Endodermal cell (in vitro differentiated cells): Measurements from ENCODE around the gene DESI2. TPM values are rescaled to one million over a fixed set of nuclear protein-coding genes. Genes with fewer than 3 reads are reported as not detected.

ENCODE experiments used
- DNase-seq: peaks from one replicate; pipeline ENCODE4 v3.0.0-alpha.2; 2017
- H3K27ac ChIP-seq: 2 replicates; pipeline ENCODE4 v1.5.1; 2013; ENCODE audit warnings: mild to moderate bottlenecking, low read depth, low read length, moderate library complexity
- H3K27me3 ChIP-seq: 2 replicates; pipeline ENCODE4 v1.6.1; 2013; ENCODE audit warnings: mild to moderate bottlenecking, low read length, moderate library complexity; ENCODE audit not compliant: insufficient read depth, control insufficient read depth, poor library complexity, severe bottlenecking
- H3K36me3 ChIP-seq: 2 replicates; pipeline ENCODE4 v1.7.0; 2013; ENCODE audit warnings: mild to moderate bottlenecking, low read length, moderate library complexity; ENCODE audit not compliant: control insufficient read depth, insufficient read depth
- H3K4me1 ChIP-seq: one replicate; pipeline ENCODE4 v1.7.0; 2013; ENCODE audit warnings: low read length; ENCODE audit not compliant: control insufficient read depth, insufficient read depth
- H3K4me3 ChIP-seq: 2 replicates; pipeline ENCODE4 v1.5.1; 2013; ENCODE audit warnings: mild to moderate bottlenecking, low read length, moderate library complexity
- H3K9ac ChIP-seq: 2 replicates; pipeline ENCODE4 v1.6.1; 2013; ENCODE audit warnings: mild to moderate bottlenecking, low read length, moderate library complexity; ENCODE audit not compliant: poor library complexity, severe bottlenecking; ENCODE audit errors: extremely low read depth
- H3K9me3 ChIP-seq: 2 replicates; pipeline ENCODE4 v1.6.1; 2013; ENCODE audit warnings: mild to moderate bottlenecking, low read length, moderate library complexity; ENCODE audit not compliant: control insufficient read depth
- H3K27ac Mint-ChIP-seq: 2 replicates; pipeline ENCODE4 v1.8.0; 2020; ENCODE audit warnings: mixed read lengths
- H3K27me3 Mint-ChIP-seq: 2 replicates; pipeline ENCODE4 v1.8.0; 2021; ENCODE audit warnings: mild to moderate bottlenecking, mixed read lengths; ENCODE audit not compliant: insufficient read depth
- H3K36me3 Mint-ChIP-seq: 2 replicates; pipeline ENCODE4 v1.8.0; 2020; ENCODE audit warnings: low read depth, mixed read lengths
- H3K4me1 Mint-ChIP-seq: 2 replicates; pipeline ENCODE4 v1.8.0; 2020; ENCODE audit warnings: mixed read lengths
- H3K4me3 Mint-ChIP-seq: 2 replicates; pipeline ENCODE4 v1.8.0; 2020; ENCODE audit warnings: mild to moderate bottlenecking, moderate library complexity, mixed read lengths
- H3K9me3 Mint-ChIP-seq: 2 replicates; pipeline ENCODE4 v1.8.0; 2020; ENCODE audit warnings: mild to moderate bottlenecking, mixed read lengths
- WGBS, 2 experiments: methylation state at CpG; one replicate each; pipeline versions ENCODE4 v1.1.5 to v1.1.7; 2013; ENCODE audit warnings: missing lambda C conversion rate in 2 of 2, mixed read lengths in 1 of 2; ENCODE audit not compliant: insufficient coverage in 1 of 2, insufficient read length in 1 of 2; 5-methylcytosine and 5-hydroxymethylcytosine counted together
- total RNA-seq, 2 donors: library from RNA; stranded (reverse); fragmentation: NEBNext Ultra II Directional in 1 of 2; extraction: Animal tissue kit (Norgen Biotek cat#: 25700) in 1 of 2; gene quantifications; 2 replicates in 1 of 2; 3 replicates in 1 of 2; pipeline ENCODE4 v1.2.1, GENCODE V29; 2021
- TF ChIP-seq, protein P1 (sequence below): fragments of 200-600 bp; sonication (generic); conservative IDR thresholded peaks from 2 replicates; pipeline ENCODE4 v1.5.0; 2021; ENCODE audit warnings: antibody characterized with exemption, mild to moderate bottlenecking

Gene DESI2
- total RNA-seq, 2 donors from 2014 or later = 50.0 to 50.2 TPM

DNA sequence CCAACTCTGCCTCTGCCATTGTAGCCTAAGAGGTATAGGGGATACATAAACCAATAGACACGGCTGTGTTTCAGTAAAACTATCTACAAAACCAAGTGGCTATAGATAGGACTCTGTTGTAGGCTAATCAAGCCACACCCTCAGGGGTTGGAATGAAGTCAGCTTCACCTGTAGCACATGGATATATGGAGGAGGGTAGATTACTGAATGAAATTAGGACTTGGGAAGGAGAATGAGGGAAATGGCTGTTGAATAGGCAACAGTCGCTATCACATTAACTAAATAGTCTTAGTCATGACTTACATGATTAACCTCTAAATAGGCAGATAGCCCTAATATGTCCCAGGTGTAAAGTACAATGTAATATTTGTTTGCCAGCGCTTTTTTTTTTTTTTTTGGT is 49.7 kb downstream of the DESI2 start:
- Histone ChIP-seq H3K9ac (no peak overlapping the region), H3K27ac (no peak overlapping the region), H3K9me3 (peaks cover 13% of the 10 kb centered on the region), H3K4me1 (no peaks in the 10 kb centered on the region), H3K36me3 (peaks cover 60% of the 10 kb centered on the region), H3K27me3 (no peaks in the 10 kb centered on the region), H3K4me3 (no peak overlapping the region)
- no peaks in the 10 kb centered on the region for H3K27me3 Mint-ChIP-seq
- no peak for DNase-seq
- H3K4me1 Mint-ChIP-seq = no peaks in the 10 kb centered on the region
- TF ChIP-seq, protein P1, sequence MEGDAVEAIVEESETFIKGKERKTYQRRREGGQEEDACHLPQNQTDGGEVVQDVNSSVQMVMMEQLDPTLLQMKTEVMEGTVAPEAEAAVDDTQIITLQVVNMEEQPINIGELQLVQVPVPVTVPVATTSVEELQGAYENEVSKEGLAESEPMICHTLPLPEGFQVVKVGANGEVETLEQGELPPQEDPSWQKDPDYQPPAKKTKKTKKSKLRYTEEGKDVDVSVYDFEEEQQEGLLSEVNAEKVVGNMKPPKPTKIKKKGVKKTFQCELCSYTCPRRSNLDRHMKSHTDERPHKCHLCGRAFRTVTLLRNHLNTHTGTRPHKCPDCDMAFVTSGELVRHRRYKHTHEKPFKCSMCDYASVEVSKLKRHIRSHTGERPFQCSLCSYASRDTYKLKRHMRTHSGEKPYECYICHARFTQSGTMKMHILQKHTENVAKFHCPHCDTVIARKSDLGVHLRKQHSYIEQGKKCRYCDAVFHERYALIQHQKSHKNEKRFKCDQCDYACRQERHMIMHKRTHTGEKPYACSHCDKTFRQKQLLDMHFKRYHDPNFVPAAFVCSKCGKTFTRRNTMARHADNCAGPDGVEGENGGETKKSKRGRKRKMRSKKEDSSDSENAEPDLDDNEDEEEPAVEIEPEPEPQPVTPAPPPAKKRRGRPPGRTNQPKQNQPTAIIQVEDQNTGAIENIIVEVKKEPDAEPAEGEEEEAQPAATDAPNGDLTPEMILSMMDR = no peak
- H3K36me3 Mint-ChIP-seq = peaks cover 72% of the 10 kb centered on the region
- H3K9me3 Mint-ChIP-seq = no peaks in the 10 kb centered on the region
- 92% methylated on average over 3 of the region's 3 CpGs; no CpG with 5 or more reads in 1 of the 2 experiments for WGBS, 2 experiments
- H3K4me3 Mint-ChIP-seq = no peak overlapping the region
- no peak overlapping the region for H3K27ac Mint-ChIP-seq

DNA sequence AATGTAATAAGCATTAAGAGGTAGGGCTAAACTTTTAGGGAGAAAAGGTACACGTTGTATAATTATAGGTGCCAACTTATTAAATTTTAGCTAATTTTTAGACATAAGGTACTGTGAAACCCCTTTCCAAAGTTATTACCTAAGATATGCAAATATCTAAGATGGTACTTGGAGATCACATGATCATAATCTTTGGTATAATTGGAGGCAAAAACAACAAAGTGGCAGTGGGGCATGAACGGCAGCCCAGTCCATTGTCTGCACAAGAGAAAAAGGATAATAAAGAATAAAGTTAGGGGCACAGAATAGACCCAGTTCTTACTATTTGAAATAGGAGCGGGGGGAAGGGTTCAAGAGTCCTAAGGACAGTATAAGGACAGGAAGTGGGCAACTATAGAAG is 51.2 kb downstream of the DESI2 start:
- no peaks in the 10 kb centered on the region for H3K27me3 ChIP-seq
- no peak overlapping the region for H3K27ac ChIP-seq
- peaks cover 13% of the 10 kb centered on the region for H3K9me3 ChIP-seq
- Mint-ChIP-seq H3K9me3 (no peaks in the 10 kb centered on the region), H3K27me3 (no peaks in the 10 kb centered on the region), H3K4me1 (no peaks in the 10 kb centered on the region), H3K27ac (no peak overlapping the region), H3K4me3 (no peak overlapping the region), H3K36me3 (peaks cover 61% of the 10 kb centered on the region)
- no peaks in the 10 kb centered on the region for H3K4me1 ChIP-seq
- WGBS, 2 experiments = 81 to 85% methylated on average over 2 to 3 of the region's 3 CpGs
- H3K4me3 ChIP-seq = no peak overlapping the region
- no peak for DNase-seq
- H3K9ac ChIP-seq = no peak overlapping the region
- peaks cover 51% of the 10 kb centered on the region for H3K36me3 ChIP-seq
- TF ChIP-seq, protein P1 = no peak

DNA sequence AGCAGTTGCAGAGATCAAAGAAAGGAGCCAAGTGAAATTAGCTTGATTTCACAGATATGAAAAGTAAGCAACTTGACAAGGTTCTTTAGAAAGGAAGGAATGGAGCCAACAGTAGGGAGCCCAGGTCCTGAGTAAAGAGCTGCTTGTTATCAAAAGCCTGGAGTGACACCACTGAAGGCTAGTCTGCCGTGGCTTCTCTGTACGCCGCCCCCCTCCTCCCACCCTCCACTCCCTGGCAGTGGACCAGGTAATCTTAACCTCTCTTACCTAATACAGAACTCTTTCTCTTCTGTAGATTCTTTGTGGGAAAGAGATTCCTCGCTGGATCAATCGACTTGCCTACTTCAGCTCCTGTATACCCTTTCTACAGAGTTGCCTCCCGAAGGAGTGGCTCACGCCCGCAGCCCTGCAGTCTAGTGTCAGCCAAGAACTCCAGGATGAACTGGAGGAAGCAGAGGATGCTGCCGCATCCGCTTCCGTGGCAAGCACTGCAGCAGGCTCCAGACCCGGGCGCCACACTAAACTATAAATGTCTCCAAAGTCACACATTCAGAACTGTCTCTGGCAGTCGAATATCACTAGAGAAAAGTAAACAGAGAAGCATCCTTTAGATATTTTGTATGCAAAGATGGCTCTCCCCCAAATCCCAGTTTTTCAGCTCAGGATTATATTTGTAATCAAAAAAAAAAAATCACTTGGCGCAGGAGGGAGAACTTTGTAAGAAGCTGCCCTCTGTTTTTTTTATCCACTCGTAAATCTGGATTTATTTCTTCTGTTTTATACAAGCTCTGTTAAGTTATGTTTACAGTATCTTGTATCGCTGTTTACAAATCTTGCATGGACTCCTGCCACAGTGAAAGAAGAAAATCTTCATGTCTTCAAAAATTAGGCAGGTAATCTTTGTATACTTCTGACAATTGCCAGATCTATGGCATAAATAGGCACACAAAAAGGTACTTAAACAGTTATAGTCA is 52.6 kb downstream of the DESI2 start:
- Histone ChIP-seq H3K27ac (no peak overlapping the region), H3K4me3 (no peak overlapping the region), H3K36me3 (peaks cover 40% of the 10 kb centered on the region), H3K4me1 (no peaks in the 10 kb centered on the region), H3K27me3 (no peaks in the 10 kb centered on the region), H3K9ac (no peak overlapping the region), H3K9me3 (peaks cover 3% of the 10 kb centered on the region)
- Mint-ChIP-seq H3K27me3 (no peaks in the 10 kb centered on the region), H3K4me3 (no peak overlapping the region), H3K4me1 (no peaks in the 10 kb centered on the region), H3K9me3 (no peaks in the 10 kb centered on the region), H3K36me3 (peaks cover 49% of the 10 kb centered on the region), H3K27ac (no peak overlapping the region)
- WGBS, 2 experiments = 93 to 95% methylated on average over 11 to 17 of the region's 17 CpGs
- DNase-seq = no peak
- TF ChIP-seq, protein P1 = no peak
